HG03095 (cell line): ENCODE measurements around the gene RANBP1.

Source experiments
- ATAC-seq: cut with Tn5 transposase; IDR thresholded peaks from one replicate; pipeline ENCODE4 v1.9.1; 2021; ENCODE audit warnings: moderate library complexity; ENCODE audit not compliant: unreplicated experiment

The RANBP1 gene

GRCh38 chr22:20167643-20168322 lies 51.9 kb downstream of the RANBP1 start:
- no peak for ATAC-seq

GRCh38 chr22:20169253-20169822 lies 53.4 kb downstream of the RANBP1 start:
- no peak for ATAC-seq

GRCh38 chr22:20170170-20170569 lies 54.3 kb downstream of the RANBP1 start:
- ATAC-seq, result no peak

GRCh38 chr22:20171288-20172140 lies 55.6 kb downstream of the RANBP1 start:
- no peak for ATAC-seq

GRCh38 chr22:20172141-20172613 lies 56.3 kb downstream of the RANBP1 start:
- no peak for ATAC-seq

- no peak for ATAC-seq
Measured at GRCh38 chr22:20173246-20173645, 57.3 kb downstream of the RANBP1 start.

GRCh38 chr22:20173772-20174171 lies 57.9 kb downstream of the RANBP1 start:
- no peak for ATAC-seq

GRCh38 chr22:20174785-20175596 lies 59.1 kb downstream of the RANBP1 start:
- ATAC-seq, result no peak

- ATAC-seq, result no peak
Measured at GRCh38 chr22:20175597-20175900, 59.6 kb downstream of the RANBP1 start.

GRCh38 chr22:20176421-20177085 lies 60.6 kb downstream of the RANBP1 start:
- ATAC-seq, result no peak
